ENCODE measurements around the gene FNDC3A. TPM values are rescaled to one million over a fixed set of nuclear protein-coding genes. Genes with fewer than 3 reads are reported as not detected.

Gene FNDC3A
- total RNA-seq, 1 donor from 2014 or later = 41.8 TPM

DNA sequence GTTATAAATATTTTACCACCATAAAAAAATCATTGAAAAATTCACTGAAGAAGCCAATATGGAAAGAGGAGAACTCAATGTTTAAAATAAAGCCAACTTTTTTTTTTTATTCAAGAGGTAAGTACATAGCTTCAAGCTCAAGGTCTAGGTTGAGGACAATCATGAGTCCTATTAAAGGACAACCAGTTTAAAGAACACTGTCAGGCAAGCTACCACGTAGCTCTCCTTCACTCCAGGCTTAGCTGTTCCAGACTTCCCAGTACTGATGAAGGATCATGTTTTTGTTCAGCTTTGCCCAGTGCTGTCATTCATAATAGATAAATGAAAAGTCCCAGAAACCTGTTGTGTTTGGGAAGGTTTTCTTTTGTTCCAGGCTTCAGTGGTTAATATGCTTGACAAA, 234.4 kb downstream of the FNDC3A start:
- H3K36me3 ChIP-seq (ENCODE audit: control insufficient read depth in 3 of 3, insufficient read depth in 3 of 3, low read length in 3 of 3) = peaks cover 7 to 21% (median 13%) of the 10 kb centered on the region in 3 donors

DNA sequence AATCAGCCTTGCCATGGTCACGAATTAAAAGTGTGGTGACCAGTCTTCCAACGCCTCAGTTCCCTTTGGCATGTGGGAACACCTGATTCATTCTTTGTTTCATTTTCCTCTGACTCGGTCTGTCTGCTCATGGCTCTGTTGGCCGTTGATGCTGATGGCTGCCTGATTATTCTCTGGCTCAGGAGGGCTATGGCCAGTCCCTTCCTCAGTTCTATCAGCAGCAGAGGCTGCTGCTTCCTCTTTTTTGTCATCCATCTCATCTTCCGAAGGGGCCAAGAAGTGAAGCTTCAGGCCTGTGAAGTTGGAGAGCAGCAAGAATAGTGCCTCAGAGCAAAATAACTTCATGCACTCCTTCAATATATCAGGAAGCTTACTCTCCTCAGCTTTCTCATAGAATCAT, 235.0 kb downstream of the FNDC3A start:
- Histone ChIP-seq H3K9ac (ENCODE audit: low read depth in 1 of 3, low read length in 3 of 3) (no peak overlapping the region), H3K27ac (ENCODE audit: low read depth, low read length) (no peak overlapping the region), H3K4me1 (ENCODE audit: control insufficient read depth in 3 of 3, insufficient read depth in 3 of 3, low read length in 3 of 3) (no peaks in the 10 kb centered on the region), H3K36me3 (ENCODE audit: control insufficient read depth in 3 of 3, insufficient read depth in 3 of 3, low read length in 3 of 3) (peaks cover 7 to 21% (median 13%) of the 10 kb centered on the region in 3 donors), H3K4me3 (ENCODE audit: low read length in 3 of 3) (no peak overlapping the region), H3K9me3 (ENCODE audit: control insufficient read depth in 3 of 3, low read length in 3 of 3) (no peaks in the 10 kb centered on the region), H3K27me3 (ENCODE audit: control insufficient read depth in 3 of 3, insufficient read depth in 3 of 3, low read length in 3 of 3) (no peaks in the 10 kb centered on the region)

More for the DNA sequence above, 234.4 kb downstream of the FNDC3A start:
- Histone ChIP-seq H3K27ac (ENCODE audit: low read depth, low read length) (no peak overlapping the region), H3K27me3 (ENCODE audit: control insufficient read depth in 3 of 3, insufficient read depth in 3 of 3, low read length in 3 of 3) (no peaks in the 10 kb centered on the region), H3K9me3 (ENCODE audit: control insufficient read depth in 3 of 3, low read length in 3 of 3) (no peaks in the 10 kb centered on the region), H3K9ac (ENCODE audit: low read depth in 1 of 3, low read length in 3 of 3) (no peak overlapping the region), H3K4me1 (ENCODE audit: control insufficient read depth in 3 of 3, insufficient read depth in 3 of 3, low read length in 3 of 3) (no peaks in the 10 kb centered on the region), H3K4me3 (ENCODE audit: low read length in 3 of 3) (no peak overlapping the region)

DNA sequence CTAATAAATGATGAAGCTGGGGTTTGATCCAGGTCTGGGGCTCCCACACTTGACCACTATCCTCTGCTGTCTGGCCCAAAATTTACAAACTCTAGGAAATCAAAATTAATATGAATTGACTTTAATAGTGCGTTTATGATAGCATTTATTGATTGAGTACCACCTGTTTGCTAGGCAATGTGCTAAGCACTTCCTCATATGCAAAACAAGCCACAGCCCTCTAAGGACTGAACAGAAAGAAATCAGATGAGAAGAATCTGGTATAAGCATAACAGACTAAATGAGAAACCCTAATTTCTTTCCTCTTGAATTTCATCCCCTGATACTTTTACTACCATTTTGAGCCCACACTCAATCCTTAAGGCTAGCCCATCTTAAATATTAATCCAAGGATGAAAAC, 237.8 kb downstream of the FNDC3A start:
- Histone ChIP-seq H3K4me3 (ENCODE audit: low read length in 3 of 3) (no peak overlapping the region), H3K9ac (ENCODE audit: low read depth in 1 of 3, low read length in 3 of 3) (no peak overlapping the region), H3K9me3 (ENCODE audit: control insufficient read depth in 3 of 3, low read length in 3 of 3) (no peaks in the 10 kb centered on the region), H3K4me1 (ENCODE audit: control insufficient read depth in 3 of 3, insufficient read depth in 3 of 3, low read length in 3 of 3) (peaks cover 0 to 2% (median 0%) of the 10 kb centered on the region in 3 donors), H3K27ac (ENCODE audit: low read depth, low read length) (no peak overlapping the region), H3K36me3 (ENCODE audit: control insufficient read depth in 3 of 3, insufficient read depth in 3 of 3, low read length in 3 of 3) (peaks cover 0 to 6% (median 3%) of the 10 kb centered on the region in 3 donors), H3K27me3 (ENCODE audit: control insufficient read depth in 3 of 3, insufficient read depth in 3 of 3, low read length in 3 of 3) (peaks cover 12 to 15% (median 14%) of the 10 kb centered on the region in 3 donors)

DNA sequence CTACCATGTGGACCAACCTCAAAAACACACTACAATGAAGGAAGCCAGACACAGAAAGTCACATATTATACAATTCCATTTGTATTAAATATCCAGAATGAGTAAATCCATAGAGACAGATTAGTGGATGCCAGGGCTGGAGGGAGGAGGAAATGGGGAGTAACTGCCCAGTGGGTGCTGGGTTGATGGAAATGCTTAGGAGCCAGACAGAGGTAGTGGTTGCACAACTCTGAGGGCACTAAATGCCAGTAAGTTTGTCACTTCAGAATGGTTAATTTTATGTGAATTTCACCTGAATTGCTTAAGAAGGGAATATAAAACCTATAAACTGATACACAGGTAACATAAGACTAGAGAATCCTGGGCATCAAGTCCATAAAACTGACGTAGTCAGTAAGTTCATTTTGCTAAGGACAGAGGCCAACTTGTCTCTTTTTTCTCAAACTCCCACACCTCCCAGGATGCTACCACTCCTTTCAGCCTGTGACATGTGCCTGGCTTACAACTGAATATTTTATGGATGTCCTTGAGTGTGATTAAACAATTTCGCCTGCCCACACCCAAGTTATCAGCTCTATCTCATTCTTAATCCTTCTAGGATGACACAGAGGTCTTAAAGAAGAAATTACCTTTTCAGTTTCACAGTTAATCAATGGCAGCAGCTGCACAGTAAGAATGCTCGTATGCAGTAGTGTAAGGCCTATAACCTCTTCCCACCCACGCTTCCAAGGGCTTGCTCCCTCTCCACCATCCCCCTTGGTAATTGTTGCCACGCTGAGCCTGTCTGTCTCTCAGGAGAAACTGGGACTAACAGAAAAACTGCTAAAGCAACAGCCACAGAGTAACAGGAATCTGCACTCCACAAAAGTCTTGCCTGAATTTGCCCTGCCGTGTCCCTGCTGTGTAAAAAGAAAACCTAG, 238.5 kb downstream of the FNDC3A start:
- H3K9ac ChIP-seq (ENCODE audit: low read depth in 1 of 3, low read length in 3 of 3) = no peak overlapping the region
- no peak overlapping the region for H3K4me3 ChIP-seq (ENCODE audit: low read length in 3 of 3)
- no peaks in the 10 kb centered on the region for H3K9me3 ChIP-seq (ENCODE audit: control insufficient read depth in 3 of 3, low read length in 3 of 3)
- no peak overlapping the region for H3K27ac ChIP-seq (ENCODE audit: low read depth, low read length)
- peaks cover 16 to 22% (median 20%) of the 10 kb centered on the region in 3 donors for H3K27me3 ChIP-seq (ENCODE audit: control insufficient read depth in 3 of 3, insufficient read depth in 3 of 3, low read length in 3 of 3)
- H3K4me1 ChIP-seq (ENCODE audit: control insufficient read depth in 3 of 3, insufficient read depth in 3 of 3, low read length in 3 of 3) = peaks cover 0 to 2% (median 0%) of the 10 kb centered on the region in 3 donors
- H3K36me3 ChIP-seq (ENCODE audit: control insufficient read depth in 3 of 3, insufficient read depth in 3 of 3, low read length in 3 of 3) = peaks cover 0 to 3% (median 2%) of the 10 kb centered on the region in 3 donors

DNA sequence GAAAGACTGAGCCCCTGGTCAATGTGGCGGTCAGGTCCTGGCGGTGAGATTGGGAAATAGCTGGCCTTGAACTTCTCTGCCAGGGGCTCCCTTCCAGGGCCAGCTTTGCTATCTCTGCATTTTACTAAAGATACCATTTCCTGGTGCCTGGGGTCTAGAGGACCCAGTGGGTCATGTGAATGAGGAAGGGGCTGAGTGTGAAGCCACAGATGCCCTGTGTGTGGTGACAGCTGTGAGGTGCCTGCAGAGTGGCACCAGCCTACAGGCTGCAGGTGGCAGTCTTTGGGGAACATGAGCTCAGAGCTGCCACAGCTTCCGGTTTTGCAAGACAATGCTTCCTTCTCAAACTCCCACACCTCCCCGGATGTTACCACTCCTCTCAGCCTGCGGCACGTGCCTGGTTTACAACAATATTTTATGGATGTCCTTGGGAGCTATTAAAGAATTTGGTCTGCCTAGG, 239.2 kb downstream of the FNDC3A start:
- peaks cover 0 to 2% (median 2%) of the 10 kb centered on the region in 3 donors for H3K4me1 ChIP-seq (ENCODE audit: control insufficient read depth in 3 of 3, insufficient read depth in 3 of 3, low read length in 3 of 3)
- H3K9ac ChIP-seq (ENCODE audit: low read depth in 1 of 3, low read length in 3 of 3) = no peak overlapping the region
- no peaks in the 10 kb centered on the region for H3K9me3 ChIP-seq (ENCODE audit: control insufficient read depth in 3 of 3, low read length in 3 of 3)
- H3K36me3 ChIP-seq (ENCODE audit: control insufficient read depth in 3 of 3, insufficient read depth in 3 of 3, low read length in 3 of 3) = peaks cover 0 to 3% (median 2%) of the 10 kb centered on the region in 3 donors
- no peak overlapping the region for H3K27ac ChIP-seq (ENCODE audit: low read depth, low read length)
- H3K4me3 ChIP-seq (ENCODE audit: low read length in 3 of 3) = no peak overlapping the region
- H3K27me3 ChIP-seq (ENCODE audit: control insufficient read depth in 3 of 3, insufficient read depth in 3 of 3, low read length in 3 of 3) = peaks cover 22 to 29% (median 26%) of the 10 kb centered on the region in 3 donors

DNA sequence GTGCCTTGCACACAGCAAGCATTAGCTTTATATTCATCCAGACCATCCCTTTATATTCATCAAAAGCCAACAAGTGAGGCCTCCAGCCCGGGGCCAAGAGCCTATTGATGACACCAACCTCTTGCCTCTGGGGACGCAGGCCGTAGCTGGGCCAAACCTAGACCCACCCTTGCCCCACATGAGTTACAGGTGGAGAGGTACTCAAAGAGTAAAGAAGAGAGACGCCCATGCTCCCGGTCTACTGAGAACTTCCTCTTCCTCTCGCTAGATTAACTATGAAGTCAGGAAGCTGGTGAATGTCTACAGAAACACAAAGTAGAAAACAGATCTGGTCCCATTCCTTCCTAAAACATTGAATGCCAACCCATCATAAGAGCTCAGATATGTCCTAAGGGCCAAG, 240.6 kb downstream of the FNDC3A start:
- Histone ChIP-seq H3K4me1 (ENCODE audit: control insufficient read depth in 3 of 3, insufficient read depth in 3 of 3, low read length in 3 of 3) (peaks cover 4 to 8% (median 7%) of the 10 kb centered on the region in 3 donors), H3K27me3 (ENCODE audit: control insufficient read depth in 3 of 3, insufficient read depth in 3 of 3, low read length in 3 of 3) (peaks cover 36 to 43% (median 38%) of the 10 kb centered on the region in 3 donors), H3K4me3 (ENCODE audit: low read length in 3 of 3) (no peak overlapping the region), H3K27ac (ENCODE audit: low read depth, low read length) (no peak overlapping the region), H3K36me3 (ENCODE audit: control insufficient read depth in 3 of 3, insufficient read depth in 3 of 3, low read length in 3 of 3) (no peaks in the 10 kb centered on the region), H3K9me3 (ENCODE audit: control insufficient read depth in 3 of 3, low read length in 3 of 3) (no peaks in the 10 kb centered on the region), H3K9ac (ENCODE audit: low read depth in 1 of 3, low read length in 3 of 3) (no peak overlapping the region)

DNA sequence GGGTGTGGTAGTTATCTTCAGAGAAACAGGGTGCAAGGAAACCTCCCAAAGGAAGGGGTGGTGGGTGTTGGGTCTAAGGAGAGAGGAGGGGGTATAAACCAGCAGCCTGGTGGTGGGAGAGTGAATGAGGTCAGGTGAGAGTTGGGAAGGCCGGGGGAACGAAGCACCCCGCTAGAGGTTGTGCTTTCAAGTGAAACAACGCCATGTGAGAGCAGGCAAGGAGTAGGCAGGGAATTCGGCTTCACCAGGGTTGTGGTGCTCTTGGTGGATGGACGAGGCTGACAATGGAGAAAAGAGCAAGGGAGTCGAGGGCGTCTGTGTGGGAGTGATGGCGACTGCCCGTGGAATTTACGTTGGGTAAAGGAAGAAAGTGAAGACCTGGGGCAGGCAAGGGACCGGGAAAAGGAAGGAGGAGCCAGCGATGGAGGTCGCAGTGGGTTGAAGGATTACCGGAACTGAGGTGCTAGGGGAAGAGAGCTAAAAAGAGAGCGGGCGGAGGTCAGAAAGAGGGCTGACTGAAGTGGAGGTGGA, 242.3 kb downstream of the FNDC3A start:
- Histone ChIP-seq H3K4me3 (ENCODE audit: low read length in 3 of 3) (no peak overlapping the region), H3K27me3 (ENCODE audit: control insufficient read depth in 3 of 3, insufficient read depth in 3 of 3, low read length in 3 of 3) (peaks cover 43 to 57% (median 50%) of the 10 kb centered on the region in 3 donors), H3K9me3 (ENCODE audit: control insufficient read depth in 3 of 3, low read length in 3 of 3) (no peaks in the 10 kb centered on the region), H3K9ac (ENCODE audit: low read depth in 1 of 3, low read length in 3 of 3) (no peak overlapping the region), H3K36me3 (ENCODE audit: control insufficient read depth in 3 of 3, insufficient read depth in 3 of 3, low read length in 3 of 3) (no peaks in the 10 kb centered on the region), H3K4me1 (ENCODE audit: control insufficient read depth in 3 of 3, insufficient read depth in 3 of 3, low read length in 3 of 3) (peaks cover 4 to 8% (median 7%) of the 10 kb centered on the region in 3 donors), H3K27ac (ENCODE audit: low read depth, low read length) (no peak overlapping the region)

DNA sequence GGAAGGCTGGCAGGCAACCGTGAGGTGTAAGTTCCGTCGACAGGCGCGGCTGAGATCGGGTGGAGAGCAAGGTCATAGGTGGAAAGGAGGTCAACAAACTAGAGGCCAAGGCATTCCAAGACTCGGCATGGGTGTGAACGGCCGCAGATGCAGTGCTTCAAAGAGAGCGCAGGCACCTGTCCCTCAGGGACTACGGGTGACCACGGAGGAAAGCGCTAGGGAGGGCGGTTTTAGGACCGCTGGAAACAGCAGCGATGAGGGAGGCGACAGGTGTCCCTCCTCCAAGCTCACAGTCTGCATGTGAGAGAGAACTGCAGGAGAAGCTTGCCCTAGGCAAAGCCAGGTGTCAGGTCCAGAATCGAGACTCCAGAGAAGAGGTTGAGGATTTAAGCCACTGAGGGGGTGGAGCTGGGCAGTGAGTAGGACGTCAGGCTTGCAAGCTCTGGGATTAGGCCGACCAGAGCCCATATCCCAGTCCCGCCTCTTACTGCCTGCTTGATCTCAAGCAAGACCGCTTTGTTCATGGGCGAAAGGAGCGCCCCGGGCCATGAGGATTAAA, 242.9 kb downstream of the FNDC3A start:
- no peak overlapping the region for H3K27ac ChIP-seq (ENCODE audit: low read depth, low read length)
- peaks cover 43 to 57% (median 51%) of the 10 kb centered on the region in 3 donors for H3K27me3 ChIP-seq (ENCODE audit: control insufficient read depth in 3 of 3, insufficient read depth in 3 of 3, low read length in 3 of 3)

DNA sequence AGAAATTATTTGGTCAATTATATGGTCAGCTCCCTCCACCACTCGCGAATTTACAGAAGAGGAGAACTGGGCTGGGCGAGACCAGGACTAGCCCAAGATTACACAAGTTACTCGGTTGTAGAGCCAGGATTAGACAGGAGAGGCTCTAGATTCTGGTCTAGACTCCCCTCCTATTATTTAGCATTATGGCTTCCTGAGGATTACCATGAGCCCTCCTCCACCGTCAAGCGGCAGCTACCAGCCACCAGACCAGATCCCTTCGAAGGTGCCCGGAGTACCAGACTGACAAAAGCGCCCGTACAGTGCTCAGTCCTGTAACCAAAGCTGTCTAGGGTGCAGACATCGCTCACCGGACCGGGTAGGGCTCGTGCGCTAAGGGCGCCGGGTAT, 243.9 kb downstream of the FNDC3A start:
- Histone ChIP-seq H3K9me3 (ENCODE audit: control insufficient read depth in 3 of 3, low read length in 3 of 3) (no peaks in the 10 kb centered on the region), H3K9ac (ENCODE audit: low read depth in 1 of 3, low read length in 3 of 3) (no peak overlapping the region), H3K27ac (ENCODE audit: low read depth, low read length) (no peak overlapping the region), H3K4me3 (ENCODE audit: low read length in 3 of 3) (peak overlapping the region; percentile 30 to 70 (median 52)), H3K27me3 (ENCODE audit: control insufficient read depth in 3 of 3, insufficient read depth in 3 of 3, low read length in 3 of 3) (peaks cover 43 to 57% (median 52%) of the 10 kb centered on the region in 3 donors), H3K36me3 (ENCODE audit: control insufficient read depth in 3 of 3, insufficient read depth in 3 of 3, low read length in 3 of 3) (no peaks in the 10 kb centered on the region), H3K4me1 (ENCODE audit: control insufficient read depth in 3 of 3, insufficient read depth in 3 of 3, low read length in 3 of 3) (peaks cover 4 to 8% (median 7%) of the 10 kb centered on the region in 3 donors)

More for the DNA sequence above, 242.9 kb downstream of the FNDC3A start:
- Histone ChIP-seq H3K4me1 (ENCODE audit: control insufficient read depth in 3 of 3, insufficient read depth in 3 of 3, low read length in 3 of 3) (peaks cover 4 to 8% (median 7%) of the 10 kb centered on the region in 3 donors), H3K9me3 (ENCODE audit: control insufficient read depth in 3 of 3, low read length in 3 of 3) (no peaks in the 10 kb centered on the region), H3K4me3 (ENCODE audit: low read length in 3 of 3) (no peak overlapping the region), H3K36me3 (ENCODE audit: control insufficient read depth in 3 of 3, insufficient read depth in 3 of 3, low read length in 3 of 3) (no peaks in the 10 kb centered on the region), H3K9ac (ENCODE audit: low read depth in 1 of 3, low read length in 3 of 3) (no peak overlapping the region)

Data from skeletal muscle tissue (tissue), 4 donors.